Umbilical cord (tissue), 2 donors: ENCODE data around the gene SOD1. TPM values are rescaled to one million over a fixed set of nuclear protein-coding genes. Genes with fewer than 3 reads are reported as not detected.

Source experiments
- DNase-seq: peaks from one replicate; pipeline ENCODE4 v3.0.0-alpha.2; 2015; ENCODE audit warnings: low spot score
- total RNA-seq: library from RNA; depleted of rRNA; stranded (reverse); fragments of >200 nt; gene quantifications from one replicate; pipeline ENCODE4 v1.2.3, GENCODE V29; 2014; ENCODE audit warnings: low replicate concordance; ENCODE audit not compliant: insufficient read depth

SOD1 gene
- total RNA-seq, 1 donor from 2014 or later = 127 TPM

DNA sequence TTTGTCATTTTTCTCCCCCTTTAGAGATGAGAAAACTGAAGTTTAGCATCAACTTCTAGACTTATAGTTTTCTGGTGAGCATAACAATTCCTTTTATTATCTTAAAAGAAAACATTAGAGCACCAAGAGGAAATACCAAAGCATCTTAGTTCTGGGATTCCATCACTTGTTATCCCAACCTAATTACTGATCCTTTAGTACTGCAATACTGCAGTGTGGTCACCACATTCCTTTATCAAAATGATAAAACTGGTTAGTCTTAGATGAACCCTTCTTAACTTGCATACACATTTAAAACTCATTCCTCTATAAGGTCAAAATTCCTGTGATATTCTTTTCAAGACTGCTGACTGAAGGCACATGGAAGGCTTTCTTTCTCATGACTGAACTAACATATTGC, 23.1 kb downstream of the SOD1 start:
- DNase-seq = no peak

DNA sequence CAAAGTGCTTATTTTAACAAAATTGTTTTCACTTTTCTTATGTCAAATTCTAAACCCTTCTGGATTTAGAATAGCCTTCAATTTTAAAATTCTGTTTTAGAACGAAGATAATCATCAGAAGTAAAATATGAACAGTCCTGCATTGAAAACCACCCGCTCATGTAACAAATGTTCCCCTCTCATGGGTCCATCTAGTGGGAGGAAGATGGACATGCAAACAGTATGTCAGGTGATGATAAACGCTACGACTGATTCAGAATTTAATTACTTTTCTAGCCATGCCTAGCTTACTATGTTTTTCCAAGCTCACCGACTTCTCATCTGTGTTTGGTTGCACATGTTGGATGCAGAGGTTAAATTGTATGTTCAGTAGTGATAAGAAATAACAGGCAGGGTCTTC, 23.5 kb downstream of the SOD1 start:
- DNase-seq = no peak

DNA sequence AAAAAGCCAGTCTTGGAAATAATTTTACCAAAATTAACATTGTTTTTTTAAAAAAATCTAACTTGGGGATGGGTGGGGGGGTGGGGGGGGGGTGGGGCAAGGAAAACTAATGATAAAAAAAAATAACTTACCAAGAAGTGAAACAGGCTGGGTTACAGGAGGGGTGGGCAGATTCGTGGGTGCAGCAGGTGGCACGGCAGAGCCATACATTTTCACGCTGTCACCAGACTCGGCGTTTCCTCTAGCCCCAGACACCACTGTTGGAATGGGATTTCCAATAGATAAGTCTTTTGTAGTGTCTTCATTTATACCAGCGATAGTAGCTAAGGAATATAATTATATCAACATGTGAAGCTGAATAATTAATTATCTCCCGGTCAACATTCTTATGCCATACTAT, 25.4 kb downstream of the SOD1 start:
- no peak for DNase-seq

DNA sequence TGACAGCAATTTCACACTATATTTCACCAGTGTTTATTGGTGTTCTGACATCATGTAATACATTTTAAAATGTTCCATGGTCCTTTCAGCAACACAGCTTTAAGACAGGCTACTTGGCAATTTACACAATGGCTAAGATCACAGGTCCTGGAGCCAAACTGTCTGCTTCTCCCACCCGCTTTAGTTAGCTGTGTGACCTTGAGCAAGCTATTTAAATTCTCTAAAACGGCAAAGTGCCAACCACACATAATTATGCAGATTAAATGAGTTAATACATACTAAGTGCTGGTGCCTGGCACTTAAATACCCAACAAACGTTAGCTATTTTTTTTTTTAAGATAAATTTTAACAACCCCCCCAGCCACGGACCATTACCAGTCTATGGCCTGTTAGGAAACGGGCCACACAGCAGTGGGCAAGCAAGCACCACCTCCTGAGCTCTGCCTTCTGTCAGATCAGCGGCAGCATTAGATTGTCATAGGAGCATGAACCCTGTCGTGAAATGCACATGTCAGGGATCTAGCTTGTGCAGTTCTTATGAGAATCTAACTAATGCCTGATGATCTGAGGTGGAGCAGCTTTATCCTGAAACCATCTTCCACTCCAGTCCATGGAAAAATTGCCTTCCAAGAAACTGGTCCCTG, 26.9 kb downstream of the SOD1 start:
- DNase-seq = no peak

DNA sequence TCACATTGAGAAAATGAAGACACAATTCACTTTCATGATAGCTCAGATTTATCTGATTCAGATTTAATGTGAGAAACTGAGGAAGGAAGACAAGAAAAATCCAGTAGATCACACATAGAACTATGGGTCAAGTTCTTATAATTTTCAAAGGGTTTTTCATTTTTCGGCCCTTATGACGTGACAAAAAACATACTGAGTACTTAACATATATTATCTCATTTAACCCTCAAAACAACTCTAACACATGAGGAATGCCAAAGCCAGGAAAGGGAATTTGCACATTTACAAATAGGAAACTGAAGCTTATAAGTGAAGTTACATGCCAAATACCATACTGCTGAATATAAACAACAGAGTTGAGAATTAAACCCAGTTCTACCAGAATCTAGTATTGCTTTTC, 27.6 kb downstream of the SOD1 start:
- DNase-seq = no peak

DNA sequence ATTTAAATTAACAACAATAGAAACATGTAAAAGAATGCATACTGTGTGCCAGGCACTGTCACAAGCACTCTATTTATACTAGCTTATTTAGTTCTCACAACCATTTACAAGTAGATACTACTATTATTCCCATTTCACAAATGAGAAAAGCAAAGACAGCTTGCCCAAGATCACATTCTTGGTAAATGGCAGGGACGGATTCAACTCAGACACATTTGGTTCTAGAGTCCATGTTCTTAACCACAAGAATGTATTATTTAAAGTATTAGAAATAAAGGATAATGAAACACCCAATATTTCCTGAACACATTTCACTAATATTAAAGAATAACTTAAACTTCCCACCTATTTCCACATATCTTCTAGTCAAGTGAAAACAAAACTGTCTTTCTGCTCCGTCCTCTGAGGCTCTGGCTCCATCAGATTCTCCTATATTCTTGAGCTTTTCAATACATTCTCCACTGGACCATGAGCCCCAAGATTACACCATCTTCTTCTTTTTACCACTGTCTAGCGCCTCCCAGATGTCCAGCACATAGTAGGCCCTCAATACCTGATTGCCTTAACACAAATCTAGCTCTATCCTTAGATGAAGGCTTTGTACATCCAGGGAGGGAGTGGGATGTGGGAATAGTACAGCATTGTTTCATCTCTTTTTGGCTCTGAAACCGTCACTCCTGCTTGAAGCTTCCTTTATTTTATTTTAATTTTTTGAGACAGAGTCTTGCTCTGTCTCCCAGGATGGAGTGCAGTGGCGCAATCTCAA, 29.3 kb downstream of the SOD1 start:
- no peak for DNase-seq

DNA sequence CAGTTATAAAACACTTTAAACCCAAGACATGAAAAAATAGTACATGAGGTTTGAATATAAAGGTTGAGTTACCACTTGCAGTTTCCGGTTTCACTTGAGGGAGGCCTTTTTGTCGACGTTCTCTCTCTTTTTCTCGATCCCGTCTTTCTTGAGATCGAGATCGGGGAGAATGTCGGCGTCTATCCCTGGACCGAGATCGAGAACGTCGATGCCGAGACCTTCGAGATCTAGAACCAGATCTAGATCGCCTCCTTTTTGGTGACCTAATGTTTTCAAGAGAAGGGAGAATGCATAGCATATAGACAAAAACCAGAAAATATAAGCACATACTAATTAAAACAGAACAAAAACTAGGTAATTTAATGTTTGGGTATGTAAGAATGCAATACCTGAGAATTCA, 33.7 kb downstream of the SOD1 start:
- DNase-seq = no peak

DNA sequence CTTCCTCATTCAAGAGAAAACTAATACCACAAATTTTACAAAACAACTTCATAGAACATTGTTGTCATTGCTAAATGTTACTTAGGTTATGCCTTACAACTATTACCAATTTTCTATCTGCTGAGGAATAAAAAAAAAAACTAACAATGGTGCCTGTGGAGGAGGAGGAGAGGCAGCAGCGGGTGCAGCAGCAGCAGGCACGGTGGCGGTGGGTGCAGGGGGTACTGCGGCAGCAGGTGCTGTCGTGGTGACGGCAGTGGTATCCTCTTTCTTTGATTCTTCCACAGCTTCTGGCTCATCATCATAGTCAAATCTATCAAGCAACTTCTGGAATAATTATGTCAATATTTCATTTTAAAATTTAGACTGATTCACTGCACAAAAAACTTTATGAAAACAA, 36.9 kb downstream of the SOD1 start:
- DNase-seq = no peak

DNA sequence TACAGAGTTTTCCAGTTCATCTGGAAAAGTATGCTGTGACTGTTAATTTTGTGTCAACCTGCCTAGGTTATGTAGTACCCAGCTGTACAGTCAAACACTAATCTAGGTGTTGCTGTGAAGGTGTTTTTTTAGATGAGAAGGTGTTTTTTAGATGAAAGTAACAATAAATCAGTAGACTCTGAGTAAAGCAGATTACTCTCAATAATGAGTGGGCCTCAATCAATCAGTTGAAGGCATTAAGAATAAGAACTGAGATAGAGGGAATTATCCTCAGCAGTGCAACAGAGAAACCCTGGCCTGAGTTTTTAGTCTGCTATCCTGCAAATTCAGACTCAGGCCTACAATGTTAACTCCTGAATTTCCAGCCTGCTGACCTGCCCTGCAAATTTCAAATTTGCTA, 39.0 kb downstream of the SOD1 start:
- DNase-seq = no peak

DNA sequence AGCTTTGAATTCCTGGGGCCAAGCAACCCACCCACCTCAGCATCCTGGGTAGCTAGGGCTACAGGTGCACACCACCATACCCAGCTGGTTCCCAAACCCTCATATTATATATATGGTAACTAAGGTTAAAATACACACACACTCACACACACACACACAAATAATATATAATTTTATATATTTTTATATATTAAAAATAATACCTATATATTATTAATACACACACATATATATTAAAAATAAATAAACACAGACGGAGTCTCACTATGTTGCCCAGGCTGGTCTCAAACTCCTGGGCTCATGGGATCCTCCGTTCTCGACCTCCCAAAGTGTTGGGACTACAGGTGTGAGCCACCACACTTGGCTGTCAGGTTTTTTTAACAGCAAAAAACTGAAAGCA, 40.5 kb downstream of the SOD1 start:
- no peak for DNase-seq

DNA sequence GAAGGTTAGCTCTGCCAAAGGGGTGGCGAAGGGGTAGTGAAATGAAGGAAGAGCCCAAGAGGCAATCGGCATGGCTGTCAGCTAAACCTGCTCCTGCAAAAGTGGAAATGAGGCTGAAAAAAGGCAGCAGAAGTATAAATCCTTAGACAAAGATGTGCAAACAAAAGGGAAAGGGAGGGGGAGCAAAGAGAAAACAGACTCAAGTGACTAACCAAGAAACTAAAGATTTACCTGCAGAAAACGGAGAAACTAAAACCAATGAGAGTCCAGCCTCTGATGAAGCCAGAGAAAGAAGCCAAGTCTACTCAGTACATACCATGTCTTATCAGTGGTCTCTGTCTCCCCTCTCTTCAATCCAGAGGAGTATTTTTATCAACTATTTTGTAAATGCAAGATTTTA, 47.1 kb downstream of the SOD1 start:
- DNase-seq = no peak

DNA sequence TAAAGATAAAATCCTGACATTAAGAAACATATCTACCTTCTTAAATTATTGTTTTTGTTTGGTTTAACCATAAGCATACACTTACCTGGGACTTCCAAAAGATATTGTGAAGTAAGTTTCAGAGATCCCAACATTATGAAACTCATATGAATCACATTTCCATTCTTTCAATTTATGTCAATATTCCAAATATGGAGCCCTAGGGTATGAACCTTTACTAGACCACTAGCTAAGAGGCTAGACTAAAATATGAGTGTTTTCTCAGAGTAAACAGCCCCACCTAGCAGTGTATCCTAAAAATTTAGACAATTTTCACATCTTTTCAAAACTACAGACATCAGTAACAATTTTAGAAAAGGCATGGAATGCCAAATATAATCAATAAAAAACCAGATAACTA, 48.0 kb downstream of the SOD1 start:
- DNase-seq = no peak

DNA sequence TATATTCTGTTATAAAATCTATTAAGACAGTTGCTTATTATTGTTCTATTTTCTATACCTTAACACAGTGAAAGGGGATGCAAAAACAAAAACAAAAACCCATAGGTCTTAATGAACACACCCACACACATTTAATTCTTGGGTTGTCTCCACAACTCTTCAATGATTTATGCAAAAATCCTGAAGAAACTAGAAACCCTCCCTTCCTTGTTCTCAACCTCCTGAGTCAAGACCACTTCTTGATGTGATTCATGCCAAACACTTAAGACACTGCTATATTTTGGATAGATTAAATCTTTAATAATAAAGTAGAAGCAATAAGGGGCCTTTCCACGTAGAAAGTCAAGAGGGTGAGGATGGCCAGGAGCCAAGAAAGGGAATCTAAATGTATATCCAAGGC, 49.0 kb downstream of the SOD1 start:
- DNase-seq = no peak

DNA sequence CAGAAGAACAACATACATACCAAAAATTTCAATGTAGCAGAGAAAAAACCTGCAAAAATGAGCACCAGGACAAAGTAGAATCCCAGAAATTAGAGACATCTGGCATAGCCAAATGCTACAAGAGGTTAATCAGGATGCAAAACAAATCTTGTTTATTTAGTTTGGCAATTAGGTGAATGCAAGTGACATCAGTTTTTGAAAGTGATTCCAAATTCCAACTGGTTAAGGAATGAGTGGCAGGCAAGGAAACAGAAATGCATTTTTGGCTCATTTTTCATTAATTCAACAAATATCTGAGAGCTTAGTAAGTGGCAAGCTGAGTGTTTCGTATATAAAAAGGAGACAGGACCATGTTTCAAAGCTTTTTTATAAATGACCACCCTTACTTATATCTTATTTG, 51.1 kb downstream of the SOD1 start:
- no peak for DNase-seq

DNA sequence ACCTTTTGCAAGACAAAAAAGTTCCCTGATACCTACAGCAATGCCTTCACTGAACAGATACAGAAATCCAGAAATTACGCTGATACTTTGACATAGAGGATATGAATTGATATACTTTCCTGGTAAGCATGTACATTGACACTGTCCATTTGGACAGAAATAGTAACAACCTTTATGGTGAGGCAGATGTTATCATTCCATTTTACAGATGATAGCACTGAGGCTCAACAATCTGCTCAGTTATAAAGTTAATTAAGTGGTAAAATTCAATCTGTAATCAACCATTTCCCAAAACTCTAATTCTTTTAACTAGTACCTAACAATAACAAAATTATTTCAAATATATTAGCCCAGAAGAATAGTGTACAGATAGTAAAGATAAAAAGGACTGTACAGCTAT, 51.8 kb downstream of the SOD1 start:
- no peak for DNase-seq

DNA sequence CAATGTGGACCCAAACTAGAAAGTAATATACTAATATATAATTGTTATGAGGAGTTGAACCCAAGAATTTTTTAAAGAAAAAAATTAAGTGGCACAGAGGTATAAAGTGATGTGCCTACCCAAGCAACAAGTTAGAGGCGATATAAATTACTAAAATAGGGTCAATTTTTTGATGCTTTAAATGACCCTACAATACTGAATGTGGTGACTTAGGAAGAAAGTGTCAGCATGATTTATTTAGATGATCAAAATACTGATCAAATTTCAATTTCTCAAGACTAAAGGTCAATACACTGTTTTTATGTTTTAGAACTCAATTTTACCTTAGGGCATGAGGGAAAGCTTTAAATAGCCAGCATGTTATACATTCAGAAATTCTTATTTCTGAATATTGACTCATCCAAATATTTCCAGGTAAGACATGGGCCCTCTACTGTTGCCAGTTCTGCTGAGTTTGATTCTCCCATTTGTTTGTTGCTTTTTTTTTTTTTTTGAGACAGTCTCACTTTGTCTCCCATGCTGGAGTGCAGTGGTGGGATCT, 52.3 kb downstream of the SOD1 start:
- no peak for DNase-seq

DNA sequence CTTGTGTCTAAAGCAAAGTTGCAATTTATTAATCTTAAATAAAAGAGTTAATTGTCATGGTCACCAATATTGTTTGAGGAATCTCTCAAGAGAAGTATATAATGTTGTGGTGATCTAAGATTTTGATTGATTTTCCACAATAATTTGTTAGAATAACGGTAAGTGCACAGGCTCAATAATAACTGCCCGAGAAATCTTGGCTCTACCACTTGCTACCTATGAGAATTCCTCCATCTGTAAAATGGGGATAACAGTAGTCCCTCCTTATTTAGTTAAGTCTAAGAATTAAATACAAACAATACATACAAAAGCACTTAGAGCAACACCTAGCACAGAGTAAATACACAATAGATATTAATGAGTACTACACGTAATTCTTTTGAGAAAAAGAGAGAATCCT, 53.6 kb downstream of the SOD1 start:
- DNase-seq = no peak

DNA sequence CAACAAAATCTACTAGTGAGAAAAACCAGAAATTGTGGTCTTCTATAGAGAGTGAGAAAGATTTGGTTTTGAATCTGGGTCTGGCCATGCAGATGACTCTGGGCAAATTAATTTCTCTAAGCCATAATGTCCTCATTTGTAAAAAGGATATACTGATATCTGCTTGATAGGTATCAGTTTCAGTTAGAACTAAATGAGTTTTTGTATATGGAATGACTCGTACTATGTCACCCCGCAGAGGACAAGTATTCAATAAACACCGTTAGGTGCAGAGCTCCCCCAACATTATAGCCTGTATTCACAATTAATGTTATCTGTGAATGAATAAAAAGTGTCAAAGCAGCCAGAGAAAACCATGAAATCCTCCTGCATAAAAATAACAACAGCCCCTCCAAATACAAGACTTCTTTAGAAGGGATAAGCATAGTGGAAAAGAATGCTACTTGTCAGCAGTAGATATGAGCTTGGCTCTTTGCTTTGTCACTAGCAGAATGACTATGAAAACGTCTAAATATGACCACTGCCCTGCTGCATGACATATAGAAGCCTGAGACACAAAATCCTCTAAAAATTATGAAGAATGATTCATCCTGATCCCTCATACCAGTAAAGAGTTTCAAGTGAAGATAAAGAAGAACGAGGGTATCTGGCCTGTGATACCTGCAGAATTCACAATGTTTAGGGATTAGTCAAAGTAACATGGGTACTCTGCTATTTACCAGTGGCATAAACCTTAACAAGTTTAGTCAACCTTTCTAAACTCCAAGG, 54.7 kb downstream of the SOD1 start:
- no peak for DNase-seq

DNA sequence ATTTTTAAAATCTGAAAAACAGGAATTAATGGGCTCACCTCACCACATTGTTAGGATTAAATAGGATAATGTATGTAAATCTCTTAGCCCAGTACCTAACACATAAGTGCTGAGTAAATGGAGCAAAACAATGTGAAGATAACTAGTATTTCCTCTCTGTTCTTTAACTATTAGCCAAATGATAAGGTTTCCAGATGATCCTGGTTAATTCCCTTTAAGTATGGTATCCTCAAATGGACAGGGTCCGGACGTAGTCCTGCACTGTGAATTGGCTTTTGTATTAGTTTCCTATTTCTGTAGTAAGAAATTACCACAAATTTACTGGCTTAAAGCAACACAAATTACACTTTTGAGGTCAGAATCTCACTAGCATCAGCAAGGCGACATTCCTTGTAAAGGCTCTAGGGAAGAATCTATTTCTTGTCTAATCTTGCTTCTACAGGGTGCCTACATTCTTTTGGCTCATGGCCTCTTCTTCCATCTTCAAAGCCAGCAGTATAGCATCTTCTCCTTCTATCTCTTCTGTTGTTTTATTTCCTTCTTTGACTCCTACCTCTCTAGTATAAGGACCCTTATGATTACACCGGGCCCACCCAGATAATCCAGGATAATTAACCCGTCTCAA, 55.4 kb downstream of the SOD1 start:
- DNase-seq = no peak

DNA sequence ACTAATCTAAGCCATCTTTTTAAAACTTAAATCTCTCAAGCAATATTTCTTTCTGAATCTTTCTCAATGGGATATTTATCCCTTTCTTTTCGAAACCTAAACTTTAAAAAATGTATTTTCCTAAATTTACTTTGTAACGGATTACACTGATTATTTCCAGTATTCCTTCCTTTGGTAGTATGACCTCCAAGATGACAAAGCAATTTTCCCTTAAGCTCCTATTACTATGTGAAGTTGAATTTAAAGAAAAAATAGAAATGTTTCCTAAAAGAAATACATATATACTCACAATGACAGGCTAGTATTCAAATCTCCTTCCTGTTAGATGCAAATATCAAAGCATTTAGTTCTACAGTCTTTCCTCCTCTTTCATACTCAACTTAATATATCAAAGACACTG, 56.6 kb downstream of the SOD1 start:
- no peak for DNase-seq
